ENCODE measurements around the gene CES3.

GRCh38 chr16:66934138-66934838 is 26.8 kb upstream of the CES3 start, which contains the start of gene CIAO2B:
- TF ChIP-seq POLR2AphosphoS5 (IDR thresholded peaks at IDR 0.05; ENCODE audit: low read depth, low read length) (peak; percentile 86), POLR2A (IDR thresholded peaks at IDR 0.05; ENCODE audit: low read depth, low read length) (peak; percentile 94; the same call in 1 of the 2 replicates), TAF1 (IDR thresholded peaks at IDR 0.05; ENCODE audit: borderline replicate concordance, low read depth, low read length) (peak; percentile 75)
